ENCODE measurements around the gene SAPCD2.
A peak's percentile ranks its signal among the peaks of the same experiment; 100 is the strongest.

Gene SAPCD2

GRCh38 chr9:137107312-137107921 is 37.1 kb upstream of the SAPCD2 start:
- no peak for DNase-seq

DNA sequence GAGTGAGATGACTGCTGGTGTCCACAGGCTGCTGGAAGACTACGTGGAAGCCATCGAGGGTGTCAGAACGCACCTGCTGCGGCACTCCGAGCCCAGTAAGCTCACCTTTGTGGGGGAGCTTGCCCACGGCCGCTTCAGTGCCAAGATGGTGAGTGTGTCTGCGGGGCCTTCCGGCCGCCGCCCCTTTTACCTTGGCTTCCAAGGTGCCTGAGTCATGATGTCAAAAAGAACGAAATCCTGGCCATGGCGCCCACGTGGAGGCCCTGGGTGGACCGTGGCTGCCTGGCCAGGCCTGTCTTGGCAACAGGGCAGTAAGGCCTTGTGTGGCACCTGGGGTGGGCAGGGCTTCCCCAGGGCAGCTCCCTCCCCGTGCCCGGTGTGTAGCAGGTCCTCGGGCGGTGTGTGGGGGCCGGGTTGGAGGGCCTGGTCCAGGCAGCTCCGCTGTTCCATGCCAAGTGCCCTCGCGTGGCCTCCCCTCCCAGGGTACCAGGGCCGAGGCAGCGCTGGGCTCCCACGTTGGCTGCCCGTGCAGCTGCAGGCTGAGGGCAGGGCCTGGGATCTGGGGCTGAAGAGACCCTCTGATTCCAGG is 36.4 kb upstream of the SAPCD2 start:
- no peak for DNase-seq

GRCh38 chr9:137105814-137106661 is 35.7 kb upstream of the SAPCD2 start:
- DNase-seq: no peak

GRCh38 chr9:137103206-137103999 is 33.0 kb upstream of the SAPCD2 start:
- DNase-seq: no peak

- no peak for DNase-seq
Observed at GRCh38 chr9:137099231-137099630, 28.9 kb upstream of the SAPCD2 start.

DNA sequence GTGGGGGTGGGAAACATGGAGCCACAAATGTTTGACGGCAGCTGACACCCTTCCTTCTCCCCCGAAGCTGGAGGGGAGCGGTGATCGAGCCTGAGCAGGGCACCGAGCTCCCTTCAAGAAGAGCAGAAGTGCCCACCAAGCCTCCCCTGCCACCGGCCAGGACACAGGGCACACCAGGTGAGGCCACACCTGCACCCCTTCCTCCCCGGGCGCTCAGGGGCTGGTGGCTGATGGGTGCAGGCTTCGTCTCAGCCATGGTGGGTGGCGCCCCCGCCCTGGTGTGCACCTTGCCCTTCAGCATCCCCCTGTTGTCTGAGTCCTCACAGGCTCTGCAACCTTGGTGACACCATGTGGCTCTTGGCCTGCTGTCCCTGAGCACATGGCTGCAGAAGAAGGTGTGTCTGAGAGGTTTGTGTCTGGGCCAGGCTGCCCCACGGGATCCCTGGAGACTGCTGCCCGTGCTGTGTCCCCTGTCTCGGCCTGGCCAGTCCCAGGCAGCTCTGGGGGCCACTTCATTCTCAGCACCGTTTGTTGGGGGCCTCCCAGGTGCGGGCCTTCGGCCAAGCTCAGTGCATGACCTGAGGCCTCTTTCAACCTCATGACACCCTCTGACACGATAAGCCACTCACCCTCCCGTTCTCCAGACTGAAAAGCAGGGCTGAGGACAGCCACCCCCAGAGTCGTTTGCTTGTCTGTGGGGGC is 27.6 kb upstream of the SAPCD2 start:
- no peak for DNase-seq

- DNase-seq: no peak
Observed at GRCh38 chr9:137096785-137097546, 26.6 kb upstream of the SAPCD2 start.

DNA sequence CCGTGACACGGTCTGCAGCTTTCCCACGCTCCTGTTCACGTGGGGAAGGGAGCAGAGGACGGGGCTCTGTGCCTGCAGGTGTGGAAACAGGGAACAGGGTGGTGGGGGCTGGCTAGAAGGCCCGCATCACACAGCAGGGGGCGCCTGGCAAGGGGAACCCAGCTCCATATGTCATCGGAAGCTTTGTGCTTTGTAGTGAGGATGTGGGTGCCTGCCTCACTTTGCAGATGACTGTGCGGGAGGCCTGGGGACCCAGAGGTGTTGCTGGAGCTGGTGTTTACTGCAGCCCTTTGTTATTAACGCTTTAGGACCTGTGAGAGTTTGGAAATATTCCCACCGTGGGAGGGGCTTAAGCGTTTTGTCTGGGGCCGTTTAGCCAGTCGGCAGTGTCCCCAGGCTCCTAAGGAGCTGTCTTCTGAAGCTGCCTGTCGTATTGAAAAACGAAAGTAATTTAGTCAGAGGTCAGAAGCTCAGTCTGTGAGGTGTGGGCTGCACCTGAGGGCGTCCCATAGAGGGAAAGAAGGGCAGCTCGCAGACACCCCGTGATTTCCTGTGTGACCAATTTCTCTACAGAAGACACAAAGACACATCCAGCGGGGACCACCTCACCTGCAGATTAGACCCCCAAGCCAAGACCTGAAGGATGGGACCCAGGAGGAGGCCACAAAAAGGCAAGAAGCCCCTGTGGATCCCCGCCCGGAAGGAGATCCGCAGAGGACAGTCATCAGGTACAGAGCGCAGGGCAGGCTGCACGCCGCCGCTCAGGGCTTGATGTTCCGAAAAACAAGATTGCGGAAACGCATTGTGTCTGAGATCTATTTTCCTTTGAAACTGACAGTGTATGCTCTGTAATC is 25.5 kb upstream of the SAPCD2 start:
- no peak for DNase-seq

GRCh38 chr9:137089232-137089947 is 19.0 kb upstream of the SAPCD2 start:
- DNase-seq: no peak

DNA sequence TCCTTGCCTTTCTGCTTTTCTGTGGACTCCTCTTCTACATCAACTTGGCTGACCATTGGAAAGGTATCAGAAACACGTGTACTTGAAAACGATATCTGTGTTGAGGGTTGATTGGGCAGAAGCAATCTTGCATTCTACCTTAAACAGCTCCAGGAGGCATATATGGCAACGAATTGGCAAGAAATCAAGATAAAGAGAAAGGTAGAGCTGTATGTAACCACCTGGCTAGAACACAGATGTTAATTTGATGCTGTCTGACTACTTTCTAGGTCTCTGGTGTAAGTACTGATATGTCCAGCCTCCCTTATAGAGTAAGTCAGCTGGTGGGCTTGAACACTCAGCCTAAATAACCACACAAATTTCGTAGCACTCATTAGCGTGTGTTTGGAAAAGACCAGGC is 17.8 kb upstream of the SAPCD2 start:
- no peak for DNase-seq

- DNase-seq: peak; percentile 32 to 43
Observed at GRCh38 chr9:137087409-137087925, 17.1 kb upstream of the SAPCD2 start.

- DNase-seq: peak; percentile 97 to 98
Observed at GRCh38 chr9:137086531-137087408, 16.4 kb upstream of the SAPCD2 start, which contains the start of gene MAN1B1. Gene MAN1B1, plus strand, starts transcription at chr9:137086985. Its CDS starts 15 bp downstream, at chr9:137087000.

GRCh38 chr9:137085920-137086530 is 15.7 kb upstream of the SAPCD2 start:
- no peak for DNase-seq

GRCh38 chr9:137084526-137084925 is 14.2 kb upstream of the SAPCD2 start:
- DNase-seq: no peak

DNA sequence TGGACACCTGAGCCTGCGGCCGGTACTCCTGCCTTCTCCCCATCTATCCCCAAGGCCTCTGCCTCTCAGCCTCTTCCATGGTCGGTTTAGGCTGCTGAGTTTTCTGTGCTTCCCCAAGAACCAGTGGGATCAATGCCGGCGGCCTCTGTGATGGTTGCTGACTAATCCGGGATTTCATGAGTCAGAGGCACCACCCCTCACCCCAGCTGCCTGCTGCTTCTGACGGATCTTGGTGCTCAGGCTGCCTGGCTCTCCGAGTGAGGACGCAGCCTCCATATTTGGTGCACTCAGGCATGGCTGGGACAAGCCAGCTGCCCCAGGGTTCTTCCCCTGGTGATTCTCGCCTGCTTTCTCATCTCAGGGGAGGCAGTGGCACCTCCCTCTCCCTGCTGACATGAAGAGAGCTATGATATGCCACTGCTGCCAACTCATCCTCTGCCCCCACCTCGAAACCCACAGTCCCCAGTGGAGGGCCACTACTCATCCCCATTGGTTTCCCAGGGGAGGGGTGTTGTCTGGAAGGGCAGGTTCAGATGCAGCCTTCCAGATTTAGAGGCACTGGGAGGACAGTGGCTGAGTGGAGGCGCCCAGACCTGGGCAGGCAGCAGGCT is 13.1 kb upstream of the SAPCD2 start:
- peak; percentile 30 to 76 for DNase-seq

DNA sequence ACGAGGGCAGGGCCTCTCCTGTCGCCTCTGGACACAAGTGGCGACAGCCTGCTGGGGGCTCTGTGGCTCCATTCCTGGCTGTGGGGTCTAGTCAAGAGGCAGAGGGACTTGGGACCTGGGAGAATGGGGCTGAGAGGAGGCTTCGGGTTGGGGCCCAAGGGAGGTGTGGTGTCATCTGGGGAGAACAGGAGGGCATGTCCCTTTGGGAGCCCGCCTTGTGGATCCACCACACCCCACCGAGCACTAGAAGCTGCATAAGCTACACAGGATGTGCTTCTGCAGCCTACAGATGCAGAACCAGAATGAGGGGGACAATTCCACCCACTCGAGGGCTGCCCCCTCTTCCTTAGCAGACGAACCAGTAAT is 12.6 kb upstream of the SAPCD2 start:
- DNase-seq: no peak

DNA sequence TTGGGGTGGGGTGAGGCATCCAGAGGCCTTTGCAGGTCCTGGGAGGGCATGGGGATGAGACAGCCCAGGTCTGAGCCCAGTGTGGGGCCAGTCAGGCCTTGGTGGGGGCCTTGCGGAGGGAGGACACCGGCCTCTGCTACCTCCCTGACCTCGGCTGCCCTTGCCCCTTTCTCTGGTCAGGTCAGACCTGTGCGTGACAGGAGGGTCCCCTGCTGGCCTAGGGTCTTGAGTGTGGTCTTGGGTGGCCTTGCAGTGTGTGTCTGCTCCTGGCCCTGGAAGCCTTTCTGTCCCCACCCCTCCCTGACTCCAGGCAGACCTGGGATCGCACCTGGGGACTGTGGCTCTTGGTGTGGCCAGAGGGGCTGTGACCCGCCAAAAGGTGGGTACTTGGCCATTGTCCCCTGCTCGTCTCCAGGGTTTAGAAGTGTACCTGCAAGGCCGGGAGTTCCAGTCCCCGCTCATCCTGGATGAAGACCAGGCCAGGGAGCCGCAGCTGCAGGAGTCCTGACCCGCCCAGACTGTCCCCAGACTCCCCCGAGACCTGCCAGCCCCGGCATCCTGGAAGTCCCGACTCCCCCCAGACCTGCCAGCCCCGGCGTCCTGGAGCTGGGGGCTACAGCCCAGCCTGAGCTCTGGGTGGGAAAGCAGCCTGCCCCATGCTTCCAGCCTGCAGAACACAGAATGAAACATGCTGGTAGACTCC is 12.0 kb upstream of the SAPCD2 start:
- DNase-seq: no peak

Data from inflammatory macrophage treated with lipopolysaccharide for 1 hour (primary cell).